Middle frontal gyrus (tissue), 1 donor: Measurements from ENCODE around the gene PDE4B.
"Not testable (repeated sequence)": the region's sequence is repeated elsewhere in the genome, so short reads cannot be mapped to it uniquely, and the experiment has no call there.

Source experiments
- DNase-seq: peaks from one replicate; pipeline ENCODE4 v3.0.0-alpha.2; 2015; ENCODE audit warnings: low spot score; ENCODE audit errors: extremely low spot score

Gene PDE4B

DNA sequence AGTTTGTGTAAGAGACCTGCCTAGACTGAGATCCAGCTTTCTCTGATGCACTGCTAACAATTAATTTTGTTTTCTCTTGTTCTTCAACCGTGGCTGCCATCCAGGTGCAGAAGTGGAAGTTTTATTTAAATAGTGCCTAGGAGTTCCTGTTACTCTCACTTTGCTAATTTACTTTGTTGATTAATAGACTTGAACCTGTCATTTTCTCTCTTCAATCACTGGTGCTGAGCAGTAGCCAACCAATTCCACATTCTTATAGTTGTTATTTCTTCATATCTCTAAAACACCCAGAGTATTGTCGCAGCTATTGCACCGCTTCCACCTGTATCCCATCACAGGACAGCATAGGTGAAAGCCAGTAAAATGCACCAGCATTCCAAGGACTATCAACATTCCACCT is 157.2 kb downstream of the PDE4B start:
- DNase-seq = no peak

DNA sequence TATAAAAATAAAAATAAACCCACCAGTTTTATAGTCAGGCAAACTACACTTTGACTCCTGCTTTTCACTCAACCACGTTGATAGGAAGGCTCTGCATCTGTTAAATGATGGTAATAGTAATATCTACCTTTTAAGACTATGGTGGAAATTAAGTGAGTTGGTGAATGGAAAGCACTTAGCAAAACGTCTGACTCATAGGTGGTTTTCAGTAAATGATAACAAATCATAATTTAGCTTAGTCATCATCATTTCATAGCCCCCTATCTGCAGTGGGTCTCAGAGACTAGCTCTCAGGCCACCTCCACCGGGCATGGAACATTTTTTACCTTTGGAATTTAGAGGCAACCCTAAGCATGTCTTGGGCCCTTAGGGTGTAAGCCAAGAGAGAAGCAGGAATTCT is 160.0 kb downstream of the PDE4B start:
- no peak for DNase-seq

- DNase-seq = no peak
These were observed 160.5 kb downstream of the PDE4B start for GRCh38 chr1:65953170-65953569.

DNA sequence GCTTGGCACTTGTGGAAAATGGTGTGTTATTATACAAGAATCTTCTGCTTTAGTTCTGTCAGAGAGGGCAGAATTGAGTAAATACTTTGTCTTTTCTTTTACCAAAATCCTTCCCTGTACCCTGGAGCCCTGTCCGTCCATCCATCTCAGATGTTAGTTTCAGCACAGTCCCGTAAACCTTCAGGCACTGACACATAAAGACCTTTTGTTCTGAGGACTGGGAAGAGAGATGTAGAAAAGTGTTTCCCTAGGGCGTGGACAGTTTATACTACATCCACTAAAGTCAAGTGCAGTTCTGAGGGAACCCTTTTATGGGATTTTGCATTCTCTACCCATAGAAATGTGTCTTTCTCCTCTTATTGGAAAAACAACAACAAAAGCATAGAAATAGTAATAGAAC is 162.4 kb downstream of the PDE4B start:
- no peak for DNase-seq

- no peak for DNase-seq
These were observed 162.8 kb downstream of the PDE4B start for GRCh38 chr1:65955503-65955902.

DNA sequence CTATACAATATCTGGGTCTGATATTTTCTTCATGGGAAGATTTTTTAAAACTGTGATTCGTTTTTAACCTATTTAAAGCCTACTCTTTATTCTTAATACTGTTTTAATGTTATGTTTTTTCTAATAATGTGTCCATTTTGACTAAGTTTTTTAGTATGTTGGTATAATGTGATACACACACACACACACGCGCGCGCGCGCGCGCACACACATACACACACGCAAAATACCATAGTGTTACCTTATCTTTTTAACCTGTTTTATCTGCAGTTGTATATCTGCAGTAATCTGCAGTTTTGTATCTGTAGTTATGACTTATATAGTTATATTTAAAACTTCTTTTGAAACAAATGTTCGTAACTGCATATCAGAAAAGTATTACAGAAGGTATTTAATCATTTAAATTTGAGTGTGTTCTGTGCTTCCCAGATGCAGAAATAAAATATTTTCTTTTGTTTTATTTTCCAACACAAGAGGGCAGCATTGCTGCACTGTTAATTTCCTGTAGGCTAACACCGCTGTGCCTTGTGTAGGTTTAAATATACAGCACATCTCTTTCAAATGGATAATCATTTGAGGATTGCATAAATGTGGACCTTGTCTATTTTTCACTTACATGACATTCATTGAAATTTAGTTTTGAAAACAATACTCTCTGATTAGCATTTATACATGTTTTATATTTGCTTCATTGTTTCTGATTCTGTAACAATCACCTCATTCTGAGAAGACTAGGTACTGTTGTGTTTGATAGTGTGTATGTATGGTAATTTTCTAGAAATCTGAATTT is 166.1 kb downstream of the PDE4B start:
- DNase-seq = peak; percentile 78

DNA sequence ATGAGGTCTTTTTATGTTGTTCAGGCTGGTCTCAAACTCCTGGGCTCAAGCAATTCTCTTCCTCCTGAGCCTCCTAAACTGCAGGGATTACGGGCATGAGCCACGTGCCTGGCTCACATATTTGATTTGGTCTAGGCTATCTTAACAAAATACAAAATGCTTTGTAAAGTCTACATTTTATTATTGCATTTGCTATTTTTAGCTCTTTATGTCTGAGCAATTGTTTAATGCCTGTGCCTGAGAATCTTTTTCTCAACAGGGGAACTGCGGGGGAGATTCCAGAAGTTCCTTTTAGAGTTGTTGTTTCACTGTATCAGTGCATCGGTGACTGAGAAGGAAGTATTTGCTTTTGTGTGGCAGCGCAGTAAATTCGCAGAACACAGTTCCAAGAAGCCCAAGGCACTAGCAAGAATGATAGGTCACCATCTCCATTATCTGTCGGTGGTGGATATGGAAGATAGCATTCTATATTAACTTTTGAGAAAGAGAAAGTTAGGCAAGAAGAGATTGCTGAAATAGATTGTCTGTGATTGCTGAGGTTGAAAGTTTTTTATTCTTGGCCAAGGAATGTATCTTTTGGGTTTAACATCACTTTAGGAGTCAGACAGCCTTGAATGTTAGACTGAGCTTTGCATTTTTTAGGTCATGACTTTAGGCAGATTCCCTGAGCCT is 167.3 kb downstream of the PDE4B start:
- DNase-seq = no peak

- no peak for DNase-seq
These were observed 170.6 kb downstream of the PDE4B start for GRCh38 chr1:65963156-65963888.

DNA sequence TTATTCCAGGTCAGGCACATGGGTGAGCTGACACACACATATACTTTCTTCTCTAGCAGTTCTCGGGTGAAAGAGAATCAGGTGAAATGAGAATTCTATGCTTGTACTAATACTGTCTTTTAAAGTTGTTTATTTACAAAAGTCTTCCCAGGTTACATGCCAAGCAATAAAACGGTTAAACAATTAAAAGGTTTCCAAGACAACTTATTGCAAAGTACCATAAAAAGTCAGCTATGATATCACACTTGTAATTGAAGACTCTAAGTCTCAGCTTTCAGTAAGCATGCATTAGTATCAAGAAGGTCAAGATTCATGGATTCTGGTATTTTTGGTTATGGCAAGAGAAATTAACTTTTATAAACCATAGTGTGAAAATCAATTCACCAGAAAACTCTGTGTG is 171.4 kb downstream of the PDE4B start:
- DNase-seq = no peak

DNA sequence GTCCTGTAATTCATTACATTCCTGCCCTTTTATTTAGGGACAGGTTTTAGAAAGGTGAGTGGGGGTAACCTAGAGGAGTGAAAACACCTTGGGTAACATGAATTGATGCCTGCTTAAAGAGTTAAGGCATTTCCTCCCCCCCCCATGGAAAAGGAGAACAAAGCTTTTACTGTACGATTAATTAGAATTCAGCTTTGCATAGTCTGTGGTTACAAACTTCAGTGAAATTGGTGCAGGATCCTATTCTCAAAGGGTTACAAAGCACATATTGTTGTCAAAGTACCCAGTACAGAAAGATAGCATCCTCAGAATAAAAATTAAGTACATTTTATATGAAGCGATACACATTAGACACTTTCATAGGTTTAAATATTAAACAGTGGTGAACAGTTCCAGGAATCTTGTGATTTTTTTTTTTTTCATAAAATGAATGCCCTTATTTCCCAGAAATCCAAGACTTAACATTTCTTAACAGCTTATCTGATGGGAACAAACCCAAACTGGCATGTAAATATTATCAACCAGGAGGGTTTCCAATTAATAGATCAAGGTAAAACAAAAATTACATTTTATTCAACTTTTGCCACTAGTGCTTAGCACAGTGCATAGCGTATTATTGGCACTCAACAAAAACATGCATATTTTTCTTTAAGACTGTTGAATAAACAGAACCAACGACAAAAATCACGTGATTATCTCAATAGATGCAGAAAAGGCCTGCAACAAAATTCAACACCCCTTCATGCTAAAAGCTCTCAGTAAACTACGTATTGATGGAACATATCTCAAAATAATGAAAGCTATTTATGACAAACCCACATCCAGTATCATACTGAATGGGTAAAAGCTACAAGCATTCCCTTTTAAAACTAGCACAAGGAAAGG is 172.7 kb downstream of the PDE4B start:
- no peak for DNase-seq

DNA sequence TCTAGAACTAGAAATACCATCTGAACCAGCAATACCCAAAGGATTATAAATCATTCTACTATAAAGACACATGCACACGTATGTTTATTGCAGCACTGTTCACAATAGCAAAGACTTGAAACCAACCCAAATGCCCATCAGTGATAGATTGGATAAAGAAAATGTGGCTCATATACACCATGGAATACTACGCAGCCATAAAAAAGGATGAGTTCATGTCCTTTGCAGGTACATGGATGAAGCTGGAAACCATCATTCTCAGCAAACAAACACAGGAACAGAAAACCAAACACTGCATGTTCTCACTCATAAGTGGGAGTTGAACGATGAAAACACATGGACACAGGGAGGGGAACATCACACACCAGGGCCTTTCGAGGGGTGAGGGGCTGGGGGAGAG is 174.8 kb downstream of the PDE4B start:
- not testable (repeated sequence) for DNase-seq

DNA sequence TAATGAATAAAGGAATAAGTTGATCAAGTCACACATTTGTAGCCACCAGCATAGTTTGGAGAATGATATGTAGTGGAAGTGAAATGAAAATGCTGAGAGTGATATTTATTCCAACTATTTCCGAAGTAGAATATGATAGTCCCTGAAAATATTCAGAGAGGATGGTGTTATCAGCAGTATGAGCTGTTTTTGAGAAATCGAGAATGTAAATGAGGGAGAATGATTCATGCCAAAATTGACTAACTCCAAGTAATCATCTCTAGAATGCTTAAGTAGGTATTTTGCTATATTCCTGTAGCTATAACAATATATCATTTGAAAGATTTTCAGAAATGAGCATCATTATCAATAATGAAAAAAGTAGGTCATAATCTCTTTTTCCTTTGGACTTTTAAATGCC is 178.9 kb downstream of the PDE4B start:
- DNase-seq = no peak

GRCh38 chr1:65975708-65976107 is 183.0 kb downstream of the PDE4B start:
- DNase-seq = no peak

DNA sequence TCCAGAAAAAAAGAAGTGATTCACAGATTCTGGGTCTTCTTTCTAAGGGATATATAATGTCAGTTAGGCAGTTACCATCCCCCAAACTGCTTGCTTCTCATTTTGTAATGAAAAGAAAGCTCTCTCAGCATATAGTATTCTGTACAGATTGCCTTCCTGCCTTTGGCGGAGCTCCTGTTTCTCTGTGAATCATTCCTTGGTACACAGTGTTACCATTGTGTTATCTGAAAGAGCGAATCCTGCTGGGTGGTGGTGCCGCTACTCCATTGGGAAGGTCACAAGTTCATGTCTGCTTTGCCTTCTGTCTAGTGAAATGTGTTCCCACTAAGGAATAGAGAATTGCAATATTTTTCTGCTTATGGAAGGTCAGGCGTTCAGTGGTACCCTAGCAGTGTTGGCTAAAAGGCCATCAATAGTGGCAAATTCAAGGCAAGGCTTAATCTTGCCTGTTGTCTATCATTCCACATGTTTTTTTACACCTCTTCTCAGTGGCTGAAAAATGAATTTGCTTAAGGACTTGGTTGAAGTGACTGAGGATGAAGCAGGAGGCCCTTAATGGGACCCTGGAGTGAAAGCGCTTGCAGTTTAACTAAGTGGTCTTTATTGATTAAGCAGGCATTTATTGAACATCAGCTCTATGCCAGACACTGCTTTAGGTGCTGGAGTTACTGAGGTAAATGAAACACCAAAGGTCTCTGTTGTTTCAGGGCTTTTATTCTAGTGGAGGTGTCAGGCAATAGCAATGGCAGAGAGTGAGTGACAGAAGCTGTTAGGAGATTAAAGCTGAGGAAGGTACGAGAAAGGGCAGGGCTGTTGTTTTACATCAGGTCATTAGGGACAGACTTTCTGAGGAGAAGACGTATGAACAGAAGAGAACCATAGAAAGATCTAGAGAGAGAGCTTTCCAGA is 186.7 kb downstream of the PDE4B start:
- peak; percentile 80 for DNase-seq

DNA sequence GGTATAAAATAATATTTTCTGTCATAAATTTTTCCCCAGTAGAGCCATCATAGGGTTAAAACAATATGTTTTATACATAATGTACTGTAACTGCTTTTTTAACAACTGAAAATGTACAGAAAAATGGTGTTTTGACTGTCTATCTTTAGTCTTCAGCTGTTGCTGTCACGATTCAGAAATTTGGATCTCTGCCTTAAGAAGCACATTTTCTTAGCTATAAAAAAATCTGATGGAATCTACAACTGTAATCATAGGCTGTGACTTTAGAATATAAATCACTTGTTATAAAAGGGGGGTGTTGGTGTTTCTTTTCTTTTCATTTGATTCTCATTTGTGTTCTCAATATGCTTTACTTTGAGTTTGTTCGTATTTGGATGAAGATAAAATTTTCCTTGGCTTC is 187.5 kb downstream of the PDE4B start:
- no peak for DNase-seq

GRCh38 chr1:65983500-65983899 is 190.8 kb downstream of the PDE4B start:
- DNase-seq = no peak

DNA sequence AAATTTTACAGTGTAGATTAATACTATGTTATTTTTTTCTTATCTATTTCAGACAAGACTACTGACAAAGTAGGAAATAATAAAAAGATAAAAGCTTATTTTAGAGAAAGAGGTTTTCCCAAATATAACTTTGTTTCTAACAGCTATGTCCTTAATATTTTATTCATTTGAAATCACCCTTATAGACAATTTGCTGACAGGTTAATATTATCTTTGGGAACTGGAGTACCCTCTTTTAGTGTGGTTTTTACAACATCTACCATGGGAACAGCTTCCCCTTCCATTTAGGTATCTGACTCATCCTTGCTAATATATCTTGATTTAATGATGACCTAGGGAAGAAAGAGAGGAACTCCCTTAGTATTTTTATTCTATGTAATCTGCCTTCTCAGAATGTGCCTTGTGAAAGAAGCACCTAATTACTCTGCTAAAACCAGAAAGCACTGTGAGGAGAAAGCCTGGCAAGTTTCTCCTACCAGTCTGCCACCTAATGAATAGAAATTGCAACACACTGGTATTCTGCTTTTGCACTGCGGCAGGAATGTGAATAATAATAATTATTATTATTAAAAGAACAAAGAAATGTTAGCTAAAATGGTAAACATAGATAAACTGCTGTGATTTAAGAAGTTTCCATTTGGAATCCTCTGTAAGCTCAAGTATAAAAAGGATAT is 192.8 kb downstream of the PDE4B start:
- DNase-seq = no peak

DNA sequence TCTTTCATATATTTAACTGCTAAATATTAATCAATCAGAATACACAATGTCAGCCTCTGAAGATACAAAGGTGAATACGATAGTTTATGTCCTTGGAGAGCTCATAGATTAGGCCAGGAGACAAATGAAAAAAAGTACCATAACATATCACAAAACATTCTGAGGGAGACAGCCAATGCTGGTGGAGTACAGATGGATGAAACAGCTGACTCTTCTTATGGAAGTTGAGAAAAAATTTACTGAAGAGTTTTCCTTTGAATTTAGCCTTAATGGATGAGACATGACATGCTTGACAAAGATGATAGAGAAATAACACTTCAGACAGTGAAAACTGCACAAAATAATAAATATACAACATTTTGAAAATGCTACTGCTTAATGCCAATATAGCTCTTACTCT is 193.5 kb downstream of the PDE4B start:
- DNase-seq = no peak

DNA sequence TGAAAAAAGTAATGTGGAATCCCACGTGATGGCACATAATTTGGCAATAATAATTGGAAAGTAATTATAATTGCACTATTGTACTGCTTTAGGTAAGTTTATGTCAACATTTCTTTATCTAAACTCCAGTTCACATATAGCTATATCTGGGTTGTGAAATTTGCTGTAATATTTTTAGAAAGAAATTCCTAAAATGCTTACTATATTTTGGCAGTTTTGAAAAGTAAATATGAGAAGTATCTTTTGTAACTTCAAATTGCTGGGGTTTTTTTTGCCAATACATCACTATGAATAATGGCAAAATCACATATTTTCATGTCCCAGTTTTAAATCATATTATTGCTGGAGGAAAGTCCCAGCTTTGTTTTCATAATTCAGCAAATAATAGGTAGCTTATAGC is 197.5 kb downstream of the PDE4B start:
- DNase-seq = no peak

DNA sequence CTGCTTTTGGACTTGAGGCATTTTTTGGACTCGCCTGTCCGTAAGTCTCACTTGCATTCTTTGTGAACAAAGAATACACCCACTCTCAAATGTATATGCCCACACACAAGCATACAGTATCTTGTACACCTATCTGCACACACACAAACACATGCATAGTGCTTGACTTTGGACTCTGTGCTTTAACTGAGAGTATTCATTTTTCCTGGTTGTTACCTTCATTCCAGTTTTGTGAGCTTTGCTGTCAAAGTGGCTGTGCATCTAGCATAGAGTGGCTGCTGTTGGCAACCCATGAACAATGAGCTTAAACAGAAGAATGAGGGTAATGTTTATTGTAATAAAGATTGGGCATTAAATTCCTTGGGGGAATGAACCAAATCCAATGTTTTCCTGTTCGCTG is 199.0 kb downstream of the PDE4B start:
- DNase-seq = no peak
